Right lobe of liver (tissue), 6 donors: Measurements from ENCODE around the gene DGKH. TPM values are rescaled to one million over a fixed set of nuclear protein-coding genes. Genes with fewer than 3 reads are reported as not detected.

ENCODE experiments used
- ATAC-seq, 4 donors: fragments of 200-7000 bp; cut with Tn5 transposase; one replicate each; pipeline ENCODE4 v1.9.1; 2020; ENCODE audit warnings: mild to moderate bottlenecking in 4 of 4, moderate library complexity in 4 of 4
- DNase-seq, 3 donors: peaks; one replicate each; pipeline ENCODE4 v3.0.0-alpha.2; 2020
- H3K27ac ChIP-seq, 3 donors: fragments of 200-600 bp; one replicate each; pipeline ENCODE4 v1.8.0; 2022
- H3K27me3 ChIP-seq, 2 donors: fragments of 200-600 bp; one replicate each; pipeline ENCODE4 v1.8.0; 2022
- H3K36me3 ChIP-seq, 4 donors: fragments of 200-600 bp; sonication (generic) in 1 of 4; one replicate each; pipeline versions ENCODE4 v1.5.1 to v1.8.0; 2017 to 2022; ENCODE audit warnings: control low read depth in 1 of 4
- H3K4me1 ChIP-seq, 4 donors: fragments of 200-600 bp; sonication (generic) in 1 of 4; one replicate each; pipeline versions ENCODE4 v1.5.1 to v1.8.0; 2017 to 2022; ENCODE audit warnings: control low read depth in 1 of 4
- H3K4me3 ChIP-seq, 3 donors: fragments of 200-600 bp; one replicate each; pipeline ENCODE4 v1.8.0; 2022
- H3K9me3 ChIP-seq, 4 donors: fragments of 200-600 bp; sonication (generic) in 1 of 4; one replicate each; pipeline versions ENCODE4 v1.5.1 to v1.8.0; 2017 to 2022; ENCODE audit warnings: control low read depth in 1 of 4
- POLR2A ChIP-seq: fragments of 450-650 bp; IDR thresholded peaks from one replicate; pipeline ENCODE4 v1.6.1; 2017; ENCODE audit warnings: antibody characterized with exemption, mild to moderate bottlenecking
- WGBS: methylation state at CpG from one replicate; pipeline ENCODE4 v1.1.6; 2018; ENCODE audit warnings: low coverage, low lambda C conversion rate; ENCODE audit not compliant: insufficient coverage; ENCODE audit errors: missing lambda C conversion rate; 5-methylcytosine and 5-hydroxymethylcytosine counted together
- intact Hi-C, 2 donors: fragments of 100-400 bp; cut with DNase I; formaldehyde crosslinking; loops; one replicate each; pipeline versions ENCODE4 v1.11.2 to v1.14.1; 2022
- total RNA-seq, 6 experiments: library from RNA; depleted of rRNA in 2 of 6; stranded (reverse); fragments of >200 nt in 2 of 6; fragmentation: NEBNext Ultra II Directional in 3 of 6; extraction: Animal tissue kit (Norgen Biotek cat#: 25700) in 3 of 6; gene quantifications; one replicate each; pipeline versions ENCODE4 v1.1.0 to v1.2.4, GENCODE V29; 2016 to 2023
- TF ChIP-seq, protein P1 (sequence below), 4 donors: fragments of 200-600 bp in 3 of 4; fragments of 450-650 bp in 1 of 4; IDR thresholded peaks; one replicate each; pipeline versions ENCODE4 v1.5.1 to v1.8.0; 2016 to 2022; ENCODE audit warnings: antibody characterized with exemption in 4 of 4, mild to moderate bottlenecking in 2 of 4
- donor health status: DM: no; HTN: yes; CAD: no.
- donor health status: DM: no; HTN: no; CAD: no.
- donor health status: DM: no; HTN: no; CAD: no.
- donor health status: DM: no; HTN: yes; CAD: no.
- donor health status: DM: no; HTN: yes; CAD: no.

Gene DGKH
- total RNA-seq, 6 experiments from 2014 or later: 0.95 to 5.1 (median 2.2) TPM

DNA sequence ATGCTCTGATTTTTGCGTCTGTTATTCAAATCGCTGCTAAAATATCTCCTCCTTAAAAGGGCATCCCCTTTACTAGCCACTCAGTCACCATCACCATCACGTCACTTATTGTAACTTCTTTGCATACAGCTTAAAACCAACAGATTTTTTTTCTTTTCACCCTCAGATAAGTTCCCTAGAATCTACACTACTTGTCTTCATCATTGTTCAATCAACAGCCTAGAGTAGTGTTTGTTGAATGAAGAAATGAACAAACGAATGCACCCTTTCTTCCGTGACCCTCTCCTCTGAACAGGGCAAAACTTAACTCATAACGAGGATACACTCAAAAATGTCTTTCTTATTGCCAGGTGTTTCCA lies 222.4 kb downstream of the DGKH start:
- 90% methylated on average over 6 of the region's 6 CpGs for WGBS
- Histone ChIP-seq H3K4me3 (peak overlapping the region in 2 of 3 donors; percentile 93 to 96), H3K27me3 (no peaks in the 10 kb centered on the region), H3K4me1 (peaks cover 0 to 8% (median 0%) of the 10 kb centered on the region in 4 donors), H3K27ac (peak overlapping the region in 1 of 3 donors; percentile 84), H3K9me3 (no peaks in the 10 kb centered on the region), H3K36me3 (no peaks in the 10 kb centered on the region)
- DNase-seq: no peak
- ATAC-seq: no peak
- intact Hi-C loops: no loop called here
- TF ChIP-seq, protein P1, sequence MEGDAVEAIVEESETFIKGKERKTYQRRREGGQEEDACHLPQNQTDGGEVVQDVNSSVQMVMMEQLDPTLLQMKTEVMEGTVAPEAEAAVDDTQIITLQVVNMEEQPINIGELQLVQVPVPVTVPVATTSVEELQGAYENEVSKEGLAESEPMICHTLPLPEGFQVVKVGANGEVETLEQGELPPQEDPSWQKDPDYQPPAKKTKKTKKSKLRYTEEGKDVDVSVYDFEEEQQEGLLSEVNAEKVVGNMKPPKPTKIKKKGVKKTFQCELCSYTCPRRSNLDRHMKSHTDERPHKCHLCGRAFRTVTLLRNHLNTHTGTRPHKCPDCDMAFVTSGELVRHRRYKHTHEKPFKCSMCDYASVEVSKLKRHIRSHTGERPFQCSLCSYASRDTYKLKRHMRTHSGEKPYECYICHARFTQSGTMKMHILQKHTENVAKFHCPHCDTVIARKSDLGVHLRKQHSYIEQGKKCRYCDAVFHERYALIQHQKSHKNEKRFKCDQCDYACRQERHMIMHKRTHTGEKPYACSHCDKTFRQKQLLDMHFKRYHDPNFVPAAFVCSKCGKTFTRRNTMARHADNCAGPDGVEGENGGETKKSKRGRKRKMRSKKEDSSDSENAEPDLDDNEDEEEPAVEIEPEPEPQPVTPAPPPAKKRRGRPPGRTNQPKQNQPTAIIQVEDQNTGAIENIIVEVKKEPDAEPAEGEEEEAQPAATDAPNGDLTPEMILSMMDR (IDR thresholded peaks at IDR 0.05): no peak
- no peak for TF ChIP-seq POLR2A

DNA sequence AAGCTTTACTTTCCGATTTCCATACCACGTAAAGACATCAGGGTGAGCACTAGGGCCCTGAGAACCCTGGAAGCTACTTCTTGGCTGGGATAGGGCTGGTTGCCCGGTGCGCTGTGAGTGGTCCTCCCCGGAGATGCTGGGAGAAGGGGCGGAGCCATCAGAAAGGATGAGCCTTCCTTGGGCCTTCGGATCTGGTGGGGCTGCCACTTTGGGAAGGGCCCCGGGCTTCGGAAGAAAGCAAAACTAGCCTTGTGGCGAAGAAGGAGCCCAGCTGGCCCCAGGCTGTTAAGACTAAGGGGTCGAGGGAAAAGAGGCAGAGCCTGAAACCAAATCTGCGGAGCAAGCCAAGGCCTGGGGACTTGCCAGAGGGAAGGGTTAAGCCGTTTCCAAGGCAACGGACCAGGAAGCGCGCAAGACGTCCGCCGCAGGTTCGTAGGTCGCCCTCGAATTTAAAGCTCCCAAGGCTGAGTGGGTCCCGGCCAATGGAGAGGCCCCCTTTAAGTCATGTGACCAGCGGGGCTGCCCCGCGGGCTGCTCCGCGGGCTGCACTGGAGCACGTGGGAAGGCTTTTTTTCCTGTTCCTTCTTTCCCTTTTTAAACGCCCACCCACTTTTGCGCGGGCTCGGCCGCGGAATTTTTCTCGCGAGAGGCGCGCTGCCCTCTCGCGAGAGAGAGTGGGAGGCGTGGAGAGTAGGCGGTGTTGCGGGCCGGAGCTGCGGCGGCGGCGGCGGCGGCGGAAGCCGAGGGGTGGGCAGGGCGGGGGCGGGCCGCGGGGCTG lies 223.1 kb downstream of the DGKH start:
- Histone ChIP-seq H3K4me1 (peaks cover 0 to 8% (median 0%) of the 10 kb centered on the region in 4 donors), H3K36me3 (no peaks in the 10 kb centered on the region), H3K27ac (peak overlapping the region; percentile 83 to 88 (median 84)), H3K27me3 (no peaks in the 10 kb centered on the region), H3K9me3 (no peaks in the 10 kb centered on the region), H3K4me3 (peak overlapping the region; percentile 93 to 96 (median 94))
- TF ChIP-seq, protein P1 (IDR thresholded peaks at IDR 0.05): no peak
- no peak for TF ChIP-seq POLR2A
- intact Hi-C loops: no loop called here
- ATAC-seq (peak; percentile 94 to 96 (median 95)), DNase-seq (peak; percentile 91 to 97 (median 96))
- WGBS: 8% methylated on average over 23 of the region's 57 CpGs

DNA sequence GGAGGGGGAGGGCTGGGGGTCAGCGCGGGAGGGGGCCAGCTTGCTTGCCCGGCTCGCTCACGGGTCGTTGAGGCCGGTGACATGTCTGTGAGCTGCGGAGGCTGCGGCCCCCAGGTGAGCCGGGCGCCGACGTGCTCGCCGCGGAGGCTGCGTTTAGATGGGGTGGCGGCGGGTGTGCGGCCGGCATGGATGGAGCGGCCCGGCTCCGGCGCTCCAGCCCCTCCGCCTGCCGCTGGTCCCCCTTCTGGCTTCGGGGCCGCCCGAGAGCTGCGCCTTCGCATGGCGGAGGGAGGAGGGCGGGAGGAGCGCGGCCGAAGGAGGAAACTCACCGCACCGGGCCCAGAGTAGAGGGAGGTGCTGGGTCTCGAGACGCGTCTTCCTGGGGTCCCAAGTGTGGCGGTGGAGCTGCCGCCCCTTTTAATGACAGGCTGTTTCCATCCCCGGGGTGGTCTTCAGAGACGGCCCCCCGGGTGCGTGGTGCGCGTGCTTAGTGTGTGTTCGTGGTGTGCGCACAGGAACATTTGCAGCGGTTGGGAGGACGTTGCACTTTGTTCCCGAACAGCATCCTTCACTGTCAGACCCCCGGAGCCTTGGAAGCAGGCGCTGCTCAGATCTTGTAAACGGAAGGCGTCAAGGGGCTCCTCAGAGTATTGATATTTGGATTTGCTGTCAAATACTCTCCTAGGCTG lies 223.8 kb downstream of the DGKH start, which contains the start of gene AKAP11:
TSS of gene AKAP11 (plus strand) at position 38 of the 689 bp plus-strand sequence. CDS start 14,197 bp downstream, outside the sequence.
- peak; percentile 30 for TF ChIP-seq POLR2A
- TF ChIP-seq, protein P1 (IDR thresholded peaks at IDR 0.05): no peak
- H3K27me3 ChIP-seq: no peaks in the 10 kb centered on the region
- intact Hi-C loops: no loop called here
- peak within 1 kb of the TSS; percentile 93 to 96 (median 94) for H3K4me3 ChIP-seq
- H3K4me1 ChIP-seq: peaks cover 0 to 8% (median 0%) of the 10 kb centered on the region in 4 donors
- peak; percentile 38 to 51 (median 44) for ATAC-seq
- H3K36me3 ChIP-seq: no peaks in the 10 kb centered on the region
- peak; percentile 52 to 69 (median 58) for DNase-seq
- H3K9me3 ChIP-seq: no peaks in the 10 kb centered on the region
- 0% methylated on average over 5 of the region's 59 CpGs for WGBS
- H3K27ac ChIP-seq: peak within 1 kb of the TSS; percentile 83 to 88 (median 84)

DNA sequence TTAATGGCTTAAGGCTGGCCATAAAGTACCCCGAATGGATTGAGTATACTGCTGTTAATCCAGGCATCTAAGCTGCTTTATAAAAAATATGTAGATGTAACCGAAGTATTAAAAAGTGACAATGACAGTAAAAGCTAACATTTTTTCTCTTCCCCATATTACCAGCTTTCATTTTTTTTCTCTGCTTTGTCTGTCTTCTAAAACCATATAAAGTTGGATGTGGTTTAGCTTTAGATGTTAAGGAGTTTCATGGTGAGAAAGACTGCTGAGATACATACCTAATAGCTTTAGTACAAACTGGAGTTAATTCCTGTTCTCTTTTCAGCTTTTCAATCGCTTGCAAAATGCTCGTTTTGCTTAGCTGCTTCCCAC lies 224.3 kb downstream of the DGKH start:
- Histone ChIP-seq H3K27me3 (no peaks in the 10 kb centered on the region), H3K27ac (peak overlapping the region in 2 of 3 donors; percentile 83 to 84), H3K9me3 (no peaks in the 10 kb centered on the region), H3K36me3 (no peaks in the 10 kb centered on the region), H3K4me1 (peaks cover 0 to 8% (median 0%) of the 10 kb centered on the region in 4 donors), H3K4me3 (peak overlapping the region; percentile 93 to 96 (median 94))
- 12% methylated on average over 4 of the region's 4 CpGs for WGBS
- intact Hi-C loops: no loop called here
- ATAC-seq: no peak
- TF ChIP-seq POLR2A: no peak
- TF ChIP-seq, protein P1 (IDR thresholded peaks at IDR 0.05): no peak
- no peak for DNase-seq
